HG03108 (cell line): ENCODE measurements around the gene THADA.
"Not testable (repeated sequence)": the region's sequence is repeated elsewhere in the genome, so short reads cannot be mapped to it uniquely, and the experiment has no call there.

ENCODE experiments used
- ATAC-seq: cut with Tn5 transposase; IDR thresholded peaks from one replicate; pipeline ENCODE4 v1.9.1; 2021; ENCODE audit warnings: moderate library complexity; ENCODE audit not compliant: unreplicated experiment

Gene THADA

GRCh38 chr2:43198263-43198662 lies 397.6 kb downstream of the THADA start:
- ATAC-seq: no peak

- ATAC-seq: no peak
Observed at GRCh38 chr2:43197588-43197896, 398.3 kb downstream of the THADA start.

- no peak for ATAC-seq
Observed at GRCh38 chr2:43196768-43197587, 398.9 kb downstream of the THADA start.

GRCh38 chr2:43194121-43194869 lies 401.5 kb downstream of the THADA start:
- ATAC-seq: peak; percentile 46

DNA sequence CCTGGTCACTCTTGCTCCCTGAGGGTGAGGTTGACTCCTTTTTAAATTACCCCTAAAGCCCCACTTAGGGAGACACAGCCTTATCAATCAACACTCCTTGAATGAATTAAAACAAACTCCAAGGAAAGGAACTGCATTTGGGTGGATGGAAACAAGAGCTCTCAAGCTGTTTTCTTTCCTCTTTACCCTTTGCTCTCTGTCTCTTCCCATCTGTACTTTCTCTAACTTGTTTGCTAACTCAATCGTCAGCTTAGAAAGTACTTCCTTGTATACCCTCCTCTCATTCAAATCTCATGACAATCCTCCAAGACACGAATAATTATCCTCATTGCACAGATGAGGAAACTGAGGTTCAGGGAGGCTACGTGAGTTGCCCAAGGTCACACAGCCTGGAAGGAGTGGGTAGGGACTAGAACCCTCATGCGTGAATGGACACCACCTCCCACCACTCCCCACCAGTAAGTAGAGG lies 402.2 kb downstream of the THADA start:
- no peak for ATAC-seq

DNA sequence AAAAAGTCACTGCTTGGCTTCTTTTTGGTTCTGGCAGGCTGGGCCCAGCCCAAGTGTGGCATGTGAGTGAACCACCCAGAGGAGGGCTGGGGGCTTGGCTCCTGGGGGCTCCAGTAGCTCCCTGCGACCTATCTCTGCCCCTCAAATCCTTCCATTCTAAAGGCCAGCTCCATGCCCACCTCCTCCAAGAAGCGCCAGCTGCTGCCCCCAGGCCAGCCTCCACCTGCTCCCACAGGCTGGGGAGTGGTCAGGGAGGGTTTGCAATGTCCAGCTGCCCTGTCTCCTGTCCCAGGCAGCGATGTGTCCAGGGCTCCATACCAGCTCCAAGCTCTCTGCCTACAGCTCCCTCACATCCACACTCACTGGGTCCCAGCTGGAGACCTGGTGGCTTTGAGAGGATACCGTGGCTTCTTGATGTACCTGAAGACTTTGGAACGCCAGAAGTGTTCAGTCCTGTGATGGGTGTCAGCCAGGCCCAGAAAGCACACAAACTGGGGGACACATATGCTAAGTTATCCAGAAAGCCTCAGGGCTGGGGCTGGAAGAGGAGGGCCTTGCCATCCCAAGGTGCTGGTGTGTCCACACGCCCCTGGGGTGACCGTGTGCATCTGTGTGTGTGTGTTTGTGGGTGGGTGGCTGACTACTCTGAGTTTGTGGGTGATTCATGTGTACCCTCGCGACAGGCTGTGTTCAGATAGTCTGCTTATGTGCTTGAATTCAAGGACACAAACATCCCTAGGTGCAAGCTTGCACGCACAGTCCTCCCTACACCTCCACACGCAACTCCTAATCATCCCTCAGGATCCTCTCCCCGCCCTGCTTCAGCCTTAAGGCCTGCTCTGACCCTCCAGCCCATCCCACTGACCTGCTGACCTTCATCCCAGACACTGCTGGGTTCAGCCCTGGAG lies 402.8 kb downstream of the THADA start:
- ATAC-seq: no peak

GRCh38 chr2:43191947-43192516 lies 403.8 kb downstream of the THADA start:
- ATAC-seq: no peak

GRCh38 chr2:43190311-43191052 lies 405.4 kb downstream of the THADA start:
- no peak for ATAC-seq

- ATAC-seq: not testable (repeated sequence)
Observed at GRCh38 chr2:43189861-43190260, 406.0 kb downstream of the THADA start.

GRCh38 chr2:43188561-43189386 lies 407.1 kb downstream of the THADA start:
- no peak for ATAC-seq

DNA sequence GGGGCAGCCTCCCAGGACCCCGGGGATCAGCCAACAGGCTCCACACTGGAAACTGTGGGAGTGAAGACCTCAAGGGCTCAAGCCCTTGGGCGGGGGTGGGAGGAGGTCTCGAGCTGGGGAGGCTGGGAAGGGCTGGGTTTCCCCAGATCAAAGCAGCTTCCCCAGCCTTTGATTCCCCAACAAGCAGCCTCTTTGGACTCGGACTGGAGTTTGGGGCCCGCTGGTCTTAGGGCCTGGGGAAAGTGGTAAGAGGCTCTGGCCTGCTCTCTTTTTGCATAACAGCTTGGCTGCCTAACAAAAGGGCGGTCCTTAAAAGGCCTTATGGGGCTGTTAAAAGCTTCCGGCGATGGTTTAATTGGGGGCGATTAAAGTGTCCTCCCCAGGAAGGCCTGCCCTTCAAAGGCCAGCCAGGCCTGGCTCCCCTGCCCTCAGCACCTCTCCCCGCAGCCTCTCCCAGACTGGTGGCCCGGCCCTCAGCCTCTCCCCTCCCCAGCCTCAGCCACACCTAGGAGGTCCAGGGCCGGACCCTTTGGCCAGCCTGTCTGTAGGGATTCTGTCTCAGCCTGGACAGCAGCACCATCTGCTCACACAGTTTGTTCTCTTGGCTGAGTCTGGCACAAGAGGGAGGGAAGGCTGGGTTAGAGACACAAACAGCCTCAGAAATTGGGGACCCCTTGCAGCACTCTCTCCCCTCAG lies 409.0 kb downstream of the THADA start:
- no peak for ATAC-seq

DNA sequence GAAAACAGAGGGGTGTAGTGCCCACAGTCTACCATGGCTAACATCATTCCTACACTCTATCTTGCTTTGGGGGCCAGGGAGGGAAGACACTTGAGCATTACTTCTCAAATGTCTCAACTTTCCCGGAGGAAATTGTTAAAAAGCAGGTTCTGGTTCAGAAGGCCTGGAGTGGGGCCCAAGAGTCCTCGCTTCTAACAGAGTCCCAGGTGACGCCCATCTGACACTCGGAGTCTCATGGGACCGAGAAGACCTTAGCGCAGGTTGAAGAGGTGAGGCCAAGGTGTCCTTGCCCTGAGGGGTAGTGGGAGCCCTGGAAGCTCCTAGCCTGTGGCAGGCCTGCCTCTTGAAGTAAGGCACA lies 409.5 kb downstream of the THADA start:
- ATAC-seq: no peak

GRCh38 chr2:43185146-43185545 lies 410.7 kb downstream of the THADA start:
- no peak for ATAC-seq

GRCh38 chr2:43184339-43184895 lies 411.4 kb downstream of the THADA start:
- ATAC-seq: no peak

DNA sequence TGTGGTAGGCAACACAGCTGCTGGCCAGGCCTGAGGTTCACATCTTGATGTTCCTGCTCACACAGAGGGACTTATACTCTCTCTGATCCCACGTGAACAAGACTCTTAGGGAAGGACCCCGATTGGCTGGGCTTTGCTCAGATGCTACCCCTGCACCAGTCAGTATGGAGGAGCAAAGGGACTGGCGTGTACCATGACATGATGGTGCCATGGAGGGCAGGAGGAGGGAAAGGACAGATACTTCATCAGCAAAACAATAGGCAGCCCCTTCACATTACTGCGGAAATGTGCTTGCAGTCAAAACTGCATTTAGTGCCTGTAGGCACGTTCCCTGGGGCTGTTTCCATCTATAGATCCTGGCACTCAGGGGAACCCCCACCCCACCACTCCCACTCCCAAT lies 412.1 kb downstream of the THADA start:
- no peak for ATAC-seq

DNA sequence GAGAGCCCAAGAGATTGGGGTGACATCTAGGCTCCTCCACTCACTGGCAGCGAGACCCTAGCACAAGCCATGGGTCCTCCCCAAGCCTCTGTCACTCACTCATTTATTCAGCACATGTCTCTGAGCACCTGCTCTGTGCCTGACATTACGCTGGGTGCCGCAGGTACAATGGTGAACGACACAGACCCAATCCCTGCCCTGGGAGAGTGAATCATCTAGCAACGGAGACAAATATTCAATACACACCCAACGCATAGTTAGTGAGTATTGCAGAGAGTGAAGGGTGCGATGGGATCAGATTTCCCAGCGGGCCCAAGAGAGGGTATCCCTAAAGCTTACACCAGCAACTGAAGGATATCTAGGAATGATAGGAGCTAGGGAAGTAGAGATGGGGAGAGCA lies 414.9 kb downstream of the THADA start:
- ATAC-seq: no peak
